ENCODE data around the gene TEAD2. TPM values are rescaled to one million over a fixed set of nuclear protein-coding genes. Genes with fewer than 3 reads are reported as not detected.

TEAD2 gene
- total RNA-seq, 1 experiment from 2014 or later, result 121 TPM

DNA sequence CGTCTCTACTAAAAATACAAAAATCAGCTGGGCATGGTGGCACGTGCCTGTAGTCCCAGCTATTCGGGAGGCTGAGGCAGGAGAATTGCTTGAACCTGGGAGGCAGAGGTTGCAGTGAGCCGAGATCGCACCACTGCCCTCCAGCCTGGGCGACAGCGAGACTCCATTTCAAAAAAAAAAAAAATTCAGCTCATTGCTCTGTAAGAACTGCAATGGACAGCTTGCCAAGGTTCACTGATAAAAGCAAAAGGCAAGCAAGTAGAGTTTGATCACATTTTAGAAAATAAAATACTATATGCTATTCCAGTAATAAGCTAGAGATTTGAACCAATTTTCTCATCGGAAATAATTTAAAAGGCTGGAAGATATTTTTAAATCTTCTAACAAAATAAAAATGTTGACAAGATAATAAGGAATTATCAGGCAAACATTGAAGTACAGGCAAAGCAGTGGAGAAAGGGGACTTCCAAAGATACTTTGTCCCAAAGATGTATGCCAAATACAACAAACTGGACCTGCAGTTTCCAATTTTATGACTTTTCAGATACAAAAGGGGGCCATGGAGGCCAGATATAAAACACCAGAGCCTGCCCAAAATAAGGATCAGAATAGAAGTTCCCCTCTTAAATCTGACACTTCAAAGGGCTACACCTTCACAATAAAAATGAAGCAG lies 66.9 kb downstream of the TEAD2 start:
- Histone ChIP-seq H3K9me3 (ENCODE audit: low read depth, low read length, poor library complexity, severe bottlenecking) (no peaks in the 10 kb centered on the region), H3K27ac (ENCODE audit: low read depth, low read length, poor library complexity, severe bottlenecking) (no peak overlapping the region), H3K4me1 (ENCODE audit: insufficient read depth, low read length, poor library complexity, severe bottlenecking) (no peaks in the 10 kb centered on the region), H3K4me3 (ENCODE audit: low read depth, low read length, poor library complexity, severe bottlenecking) (no peak overlapping the region), H3K36me3 (ENCODE audit: insufficient read depth, low read length, poor library complexity, severe bottlenecking) (no peaks in the 10 kb centered on the region), H3K27me3 (replicated peaks; ENCODE audit: insufficient read depth, low read depth, low read length, poor library complexity) (no peaks in the 10 kb centered on the region)
- intact Hi-C loops (cut with micrococcal nuclease; ENCODE audit: unreplicated experiment), result no loop called here
- CTCF ChIA-PET, result interaction anchor here (0.6 kb wide), 1 partner anchor 29 kb away, joined by 3 read pairs; no protein-coding TSS in a partner anchor
- TF ChIP-seq CTCF (conservative IDR thresholded peaks at IDR 0.05; ENCODE audit: low read depth, low read length), result no peak
- TF ChIP-seq EZH2 (IDR thresholded peaks at IDR 0.05; ENCODE audit: borderline replicate concordance, low read depth, low read length, poor library complexity, severe bottlenecking), result no peak
- POLR2A ChIA-PET (ENCODE audit: low non-redundant PET), result no interaction called here
- no peak for DNase-seq (ENCODE audit: low spot score)
- no TSS peak for BruUV-seq (replicated peaks)

DNA sequence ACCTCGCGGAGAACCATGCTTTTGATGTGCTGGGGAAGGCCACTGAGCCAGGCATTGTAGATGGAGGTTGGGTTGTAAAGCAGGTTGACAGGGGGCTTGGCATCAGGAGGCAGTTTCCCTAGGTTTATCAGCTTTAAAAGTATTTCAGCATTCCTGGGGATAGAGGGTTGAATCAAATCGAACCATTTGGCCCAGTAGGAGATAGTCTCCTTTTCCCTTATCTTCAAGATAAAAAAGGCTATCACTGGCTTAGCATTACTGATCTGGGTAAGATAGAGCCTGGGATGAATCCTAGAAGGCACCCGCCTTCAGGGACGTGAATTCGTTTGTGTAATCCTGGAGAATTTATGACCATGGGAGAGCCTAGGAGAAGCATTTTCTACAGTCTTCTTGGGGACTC lies 67.8 kb downstream of the TEAD2 start:
- no TSS peak for BruUV-seq (replicated peaks)
- no peak for DNase-seq (ENCODE audit: low spot score)
- Histone ChIP-seq H3K4me1 (ENCODE audit: insufficient read depth, low read length, poor library complexity, severe bottlenecking) (no peaks in the 10 kb centered on the region), H3K4me3 (ENCODE audit: low read depth, low read length, poor library complexity, severe bottlenecking) (no peak overlapping the region), H3K36me3 (ENCODE audit: insufficient read depth, low read length, poor library complexity, severe bottlenecking) (no peaks in the 10 kb centered on the region), H3K9me3 (ENCODE audit: low read depth, low read length, poor library complexity, severe bottlenecking) (no peaks in the 10 kb centered on the region), H3K27ac (ENCODE audit: low read depth, low read length, poor library complexity, severe bottlenecking) (no peak overlapping the region), H3K27me3 (replicated peaks; ENCODE audit: insufficient read depth, low read depth, low read length, poor library complexity) (no peaks in the 10 kb centered on the region)
- ChIA-PET POLR2A (ENCODE audit: low non-redundant PET) (no interaction called here), CTCF (no interaction called here)
- TF ChIP-seq EZH2 (IDR thresholded peaks at IDR 0.05; ENCODE audit: borderline replicate concordance, low read depth, low read length, poor library complexity, severe bottlenecking) (no peak), CTCF (conservative IDR thresholded peaks at IDR 0.05; ENCODE audit: low read depth, low read length) (no peak)
- intact Hi-C loops (cut with micrococcal nuclease; ENCODE audit: unreplicated experiment), result no loop called here

Small RNAs within 50 kb of the gene (microRNA-seq; reads per million reads assigned to microRNA genes)
- gene MIR4324, result not detected

Other genes starting within 250 kb of the TEAD2 start
- 19.9 and 24.3 TPM in 2 replicates for gene LIN7B, start 248.0 kb downstream of the TEAD2 start, total RNA-seq (2021)
- gene C19orf73, start 243.3 kb downstream of the TEAD2 start, total RNA-seq (2021), result 1.7 and 2.6 TPM in 2 replicates
- gene PPFIA3, start 242.9 kb downstream of the TEAD2 start, total RNA-seq (2021), result 33.1 and 33.6 TPM in 2 replicates
- not detected in 2 replicates for gene HRC, start 207.0 kb downstream of the TEAD2 start, total RNA-seq (2021)
- 107 and 116 TPM in 2 replicates for gene TRPM4, start 204.6 kb downstream of the TEAD2 start, total RNA-seq (2021)
- gene SLC6A16, start 37.2 kb downstream of the TEAD2 start, total RNA-seq (2021), result 3.7 and 4.4 TPM in 2 replicates
- not detected in 2 replicates for gene CD37, start 27.0 kb downstream of the TEAD2 start, total RNA-seq (2021)
- 1.2 and 1.6 TPM in 2 replicates for gene DKKL1, start 1.5 kb upstream of the TEAD2 start, total RNA-seq (2021)
- gene KASH5, start 25.8 kb upstream of the TEAD2 start, total RNA-seq (2021), result 0.37 TPM in 1 of 2 replicates, not detected in the other
- gene PTH2, start 61.0 kb upstream of the TEAD2 start, total RNA-seq (2021), result not detected in 2 replicates
- gene GFY, start 63.0 kb upstream of the TEAD2 start, total RNA-seq (2021), result not detected in 2 replicates
- 1.7 and 1.8 TPM in 2 replicates for gene SLC17A7, start 79.1 kb upstream of the TEAD2 start, total RNA-seq (2021)
- 122 and 131 TPM in 2 replicates for gene PIH1D1, start 89.4 kb upstream of the TEAD2 start, total RNA-seq (2021)
- 22.6 and 23.2 TPM in 2 replicates for gene ALDH16A1, start 90.8 kb upstream of the TEAD2 start, total RNA-seq (2021)
- gene FLT3LG, start 111.8 kb upstream of the TEAD2 start, total RNA-seq (2021), result 6.5 and 6.9 TPM in 2 replicates
- 2,390 and 2,393 TPM in 2 replicates for gene RPL13A, start 125.2 kb upstream of the TEAD2 start, total RNA-seq (2021)
- gene RPS11, start 134.0 kb upstream of the TEAD2 start, total RNA-seq (2021), result 2,088 and 2,093 TPM in 2 replicates
- gene FCGRT, start 150.2 kb upstream of the TEAD2 start, total RNA-seq (2021), result 396 and 482 TPM in 2 replicates
- gene RCN3, start 165.6 kb upstream of the TEAD2 start, total RNA-seq (2021), result 82.9 and 95.3 TPM in 2 replicates
- gene NOSIP, start 218.1 kb upstream of the TEAD2 start, total RNA-seq (2021), result 169 and 178 TPM in 2 replicates
- 1.5 and 1.9 TPM in 2 replicates for gene PRRG2, start 218.9 kb upstream of the TEAD2 start, total RNA-seq (2021)
- gene PRR12, start 228.8 kb upstream of the TEAD2 start, total RNA-seq (2021), result 51.4 and 54.0 TPM in 2 replicates